H9 (cell line): ENCODE results near the gene HTR2A. TPM values are rescaled to one million over a fixed set of nuclear protein-coding genes. Genes with fewer than 3 reads are reported as not detected.

Experiments
- DNase-seq: peaks from one replicate; pipeline ENCODE4 v3.0.0-alpha.2; 2017
- H2AFZ ChIP-seq: one replicate; pipeline ENCODE4 v1.6.1; 2013; ENCODE audit warnings: mild to moderate bottlenecking, low read length, control low read depth, moderate library complexity
- H2AK5ac ChIP-seq: 2 replicates; pipeline ENCODE4 v1.6.1; 2013; ENCODE audit warnings: low read length, control low read depth, mixed read lengths; ENCODE audit not compliant: insufficient read length
- H2BK120ac ChIP-seq: one replicate; pipeline ENCODE4 v1.6.1; 2013; ENCODE audit warnings: low read depth, mild to moderate bottlenecking, low read length, control low read depth, inconsistent platforms; ENCODE audit not compliant: poor library complexity, severe bottlenecking
- H2BK12ac ChIP-seq: 2 replicates; pipeline ENCODE4 v1.6.1; 2013; ENCODE audit warnings: low read length, control low read depth, mixed read lengths, low read depth; ENCODE audit not compliant: insufficient read length
- H2BK15ac ChIP-seq: 2 replicates; pipeline ENCODE4 v1.6.1; 2013; ENCODE audit warnings: low read depth, low read length, control low read depth
- H2BK20ac ChIP-seq: one replicate; pipeline ENCODE4 v1.6.1; 2013; ENCODE audit warnings: low read depth, mild to moderate bottlenecking, low read length, control low read depth, inconsistent platforms; ENCODE audit not compliant: poor library complexity, severe bottlenecking
- H2BK5ac ChIP-seq: 2 replicates; pipeline ENCODE4 v1.6.1; 2013; ENCODE audit warnings: low read length, control low read depth, mixed read lengths; ENCODE audit not compliant: insufficient read length
- H3K14ac ChIP-seq: 2 replicates; pipeline ENCODE4 v1.6.1; 2013; ENCODE audit warnings: low read length, control low read depth; ENCODE audit not compliant: insufficient read depth
- H3K18ac ChIP-seq: 2 replicates; pipeline ENCODE4 v1.6.1; 2013; ENCODE audit warnings: low read depth, mild to moderate bottlenecking, mixed read lengths, low read length, control low read depth; ENCODE audit not compliant: insufficient read length
- H3K23ac ChIP-seq: 2 replicates; pipeline ENCODE4 v1.6.1; 2013; ENCODE audit warnings: low read length, control low read depth, mixed read lengths, low read depth; ENCODE audit not compliant: insufficient read length
- H3K23me2 ChIP-seq: 2 replicates; pipeline ENCODE4 v1.6.1; 2013; ENCODE audit warnings: low read depth, mild to moderate bottlenecking, mixed read lengths, low read length, control low read depth; ENCODE audit not compliant: insufficient read length, poor library complexity, severe bottlenecking
- H3K27ac ChIP-seq: 2 replicates; pipeline ENCODE4 v1.5.1; 2013; ENCODE audit warnings: low read length, control low read depth, mixed read lengths, low read depth; ENCODE audit not compliant: insufficient read length
- H3K27me3 ChIP-seq: 2 replicates; pipeline ENCODE4 v1.6.1; 2013; ENCODE audit warnings: low read length, control low read depth, inconsistent platforms; ENCODE audit not compliant: insufficient read depth
- H3K4ac ChIP-seq: 2 replicates; pipeline ENCODE4 v1.6.1; 2013; ENCODE audit warnings: low read depth, mild to moderate bottlenecking, control low read depth, inconsistent platforms, low read length, moderate library complexity
- H3K4me1 ChIP-seq: 2 replicates; pipeline ENCODE4 v1.6.1; 2013; ENCODE audit warnings: low read length, control low read depth, inconsistent platforms; ENCODE audit not compliant: insufficient read depth
- H3K4me2 ChIP-seq: 2 replicates; pipeline ENCODE4 v1.6.1; 2013; ENCODE audit warnings: low read length, control low read depth, mixed read lengths; ENCODE audit not compliant: insufficient read length, insufficient read depth
- H3K56ac ChIP-seq: 2 replicates; pipeline ENCODE4 v1.6.1; 2013; ENCODE audit warnings: low read depth, mild to moderate bottlenecking, mixed read lengths, low read length, control low read depth; ENCODE audit not compliant: insufficient read length
- H3K79me1 ChIP-seq: 2 replicates; pipeline ENCODE4 v1.6.1; 2013; ENCODE audit warnings: low read depth, mild to moderate bottlenecking, moderate library complexity, low read length, control low read depth, inconsistent platforms; ENCODE audit not compliant: insufficient read depth, poor library complexity, severe bottlenecking
- H3K79me2 ChIP-seq: 2 replicates; pipeline ENCODE4 v1.6.1; 2013; ENCODE audit warnings: low read length, control low read depth, inconsistent platforms; ENCODE audit not compliant: insufficient read depth
- H3K9ac ChIP-seq: 2 replicates; pipeline ENCODE4 v1.6.1; 2013; ENCODE audit warnings: low read length, control low read depth, mixed read lengths; ENCODE audit not compliant: insufficient read length; ENCODE audit errors: extremely low read depth
- H3K9me3 ChIP-seq: one replicate; pipeline ENCODE4 v1.6.1; 2013; ENCODE audit warnings: low read depth, low read length, inconsistent platforms; ENCODE audit not compliant: control insufficient read depth
- H3T11ph ChIP-seq: one replicate; pipeline ENCODE4 v1.6.1; 2013; ENCODE audit warnings: mild to moderate bottlenecking, low read length, control low read depth, inconsistent platforms
- H4K20me1 ChIP-seq: one replicate; pipeline ENCODE4 v1.6.1; 2013; ENCODE audit not compliant: control insufficient read depth, insufficient read length, insufficient read depth
- H4K5ac ChIP-seq: 2 replicates; pipeline ENCODE4 v1.6.1; 2013; ENCODE audit warnings: low read depth, mild to moderate bottlenecking, mixed read lengths, low read length, control low read depth; ENCODE audit not compliant: insufficient read length
- H4K8ac ChIP-seq: replicated peaks from 2 replicates; pipeline ENCODE4 v1.6.1; 2013; ENCODE audit warnings: low read length, control low read depth, mixed read lengths, low read depth; ENCODE audit not compliant: insufficient read length
- H4K91ac ChIP-seq: 2 replicates; pipeline ENCODE4 v1.6.1; 2013; ENCODE audit warnings: low read depth, mild to moderate bottlenecking, moderate library complexity, mixed read lengths, low read length, control low read depth; ENCODE audit not compliant: insufficient read length
- H3K27ac Mint-ChIP-seq, 3 experiments: 2 replicates in 2 of 3; 3 replicates in 1 of 3; pipeline ENCODE4 v1.8.0; 2020 to 2021; ENCODE audit warnings: mixed read lengths in 3 of 3, mild to moderate bottlenecking in 1 of 3, moderate library complexity in 1 of 3
- H3K27me3 Mint-ChIP-seq: 2 replicates; pipeline ENCODE4 v1.8.0; 2021; ENCODE audit warnings: low read depth, mild to moderate bottlenecking, moderate library complexity, mixed read lengths
- H3K36me3 Mint-ChIP-seq, 3 experiments: 2 replicates in 2 of 3; 3 replicates in 1 of 3; pipeline ENCODE4 v1.8.0; 2020 to 2021; ENCODE audit warnings: low read depth in 3 of 3, mixed read lengths in 3 of 3; ENCODE audit not compliant: insufficient read depth in 1 of 3
- H3K4me1 Mint-ChIP-seq, 2 experiments: 2 replicates each; pipeline ENCODE4 v1.8.0; 2020; ENCODE audit warnings: mixed read lengths in 2 of 2
- H3K4me3 Mint-ChIP-seq, 2 experiments: 2 replicates in 1 of 2; 3 replicates in 1 of 2; pipeline ENCODE4 v1.8.0; 2020 to 2021; ENCODE audit warnings: mild to moderate bottlenecking in 2 of 2, mixed read lengths in 2 of 2, moderate library complexity in 1 of 2
- H3K9me3 Mint-ChIP-seq, 2 experiments: 2 replicates in 1 of 2; 3 replicates in 1 of 2; pipeline ENCODE4 v1.8.0; 2020; ENCODE audit warnings: mild to moderate bottlenecking in 2 of 2, mixed read lengths in 2 of 2, moderate library complexity in 1 of 2
- WGBS: extraction: QIAGEN DNeasy Blood & Tissue Kit; methylation state at CpG from one replicate; pipeline ENCODE4 v1.1.7; 2013; ENCODE audit warnings: missing lambda C conversion rate, low lambda C conversion rate, mixed read lengths; ENCODE audit not compliant: insufficient read length; ENCODE audit errors: extremely low coverage; 5-methylcytosine and 5-hydroxymethylcytosine counted together
- total RNA-seq: library from RNA; stranded (reverse); gene quantifications from 2 replicates; pipeline ENCODE4 v1.2.1, GENCODE V29; 2021
- TF ChIP-seq, protein P1 (sequence below): fragments of 200-600 bp; sonication (generic); conservative IDR thresholded peaks from 3 replicates; pipeline ENCODE4 v1.8.0; 2021; ENCODE audit warnings: antibody characterized with exemption, mild to moderate bottlenecking

HTR2A gene
- total RNA-seq, 1 experiment from 2014 or later = not detected

DNA sequence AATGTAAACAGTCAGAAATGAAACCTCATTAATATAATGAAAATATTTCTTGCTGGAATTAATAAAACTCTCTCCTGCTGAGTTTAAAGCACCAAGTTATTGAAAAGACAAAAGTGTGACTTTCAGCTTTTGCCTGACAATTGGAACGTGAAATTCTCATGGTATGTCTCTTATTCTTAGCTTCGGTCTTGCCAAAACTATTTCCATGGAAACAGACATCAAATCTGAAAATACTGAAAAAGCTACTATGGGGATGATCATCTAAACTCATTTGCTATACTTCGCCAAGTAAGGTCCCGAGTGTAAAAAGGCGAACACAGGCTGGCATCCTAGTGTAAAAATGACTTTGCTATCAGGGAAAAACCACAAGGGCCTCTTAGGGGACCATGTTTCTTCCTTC lies 22.8 kb downstream of the HTR2A start:
- peaks cover 6 to 8% of the 10 kb centered on the region in 2 experiments for H3K4me1 Mint-ChIP-seq
- no peak overlapping the region; a peak in 1 of 7 replicates for H3K27ac Mint-ChIP-seq
- no peak overlapping the region for H3K4me2 ChIP-seq

More for the DNA sequence above, 22.8 kb downstream of the HTR2A start:
- no peak overlapping the region for H2BK15ac ChIP-seq
- no peak overlapping the region for H4K91ac ChIP-seq
- no peak overlapping the region for H2AFZ ChIP-seq
- H3K79me2 ChIP-seq = no peaks in the 10 kb centered on the region
- TF ChIP-seq, protein P1, sequence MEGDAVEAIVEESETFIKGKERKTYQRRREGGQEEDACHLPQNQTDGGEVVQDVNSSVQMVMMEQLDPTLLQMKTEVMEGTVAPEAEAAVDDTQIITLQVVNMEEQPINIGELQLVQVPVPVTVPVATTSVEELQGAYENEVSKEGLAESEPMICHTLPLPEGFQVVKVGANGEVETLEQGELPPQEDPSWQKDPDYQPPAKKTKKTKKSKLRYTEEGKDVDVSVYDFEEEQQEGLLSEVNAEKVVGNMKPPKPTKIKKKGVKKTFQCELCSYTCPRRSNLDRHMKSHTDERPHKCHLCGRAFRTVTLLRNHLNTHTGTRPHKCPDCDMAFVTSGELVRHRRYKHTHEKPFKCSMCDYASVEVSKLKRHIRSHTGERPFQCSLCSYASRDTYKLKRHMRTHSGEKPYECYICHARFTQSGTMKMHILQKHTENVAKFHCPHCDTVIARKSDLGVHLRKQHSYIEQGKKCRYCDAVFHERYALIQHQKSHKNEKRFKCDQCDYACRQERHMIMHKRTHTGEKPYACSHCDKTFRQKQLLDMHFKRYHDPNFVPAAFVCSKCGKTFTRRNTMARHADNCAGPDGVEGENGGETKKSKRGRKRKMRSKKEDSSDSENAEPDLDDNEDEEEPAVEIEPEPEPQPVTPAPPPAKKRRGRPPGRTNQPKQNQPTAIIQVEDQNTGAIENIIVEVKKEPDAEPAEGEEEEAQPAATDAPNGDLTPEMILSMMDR = no peak
- no peak for DNase-seq
- Mint-ChIP-seq H3K36me3 (no peaks in the 10 kb centered on the region), H3K4me3 (no peak overlapping the region), H3K9me3 (no peaks in the 10 kb centered on the region), H3K27me3 (no peaks in the 10 kb centered on the region; the same call in 1 of the 2 replicates)
- no peak overlapping the region for H3K27ac ChIP-seq
- no peak overlapping the region for H3T11ph ChIP-seq
- no peaks in the 10 kb centered on the region for H3K27me3 ChIP-seq
- no peak overlapping the region for H3K56ac ChIP-seq
- H3K4me1 ChIP-seq = no peaks in the 10 kb centered on the region; the same call in 1 of the 2 replicates
- H3K4ac ChIP-seq = no peak overlapping the region
- no peak overlapping the region for H3K9ac ChIP-seq
- H4K8ac ChIP-seq = no peak overlapping the region
- H3K23ac ChIP-seq = no peak overlapping the region
- no peak overlapping the region for H2BK5ac ChIP-seq
- no peak overlapping the region for H4K5ac ChIP-seq
- no peak overlapping the region for H2BK120ac ChIP-seq
- H3K18ac ChIP-seq = no peak overlapping the region
- no peaks in the 10 kb centered on the region for H3K9me3 ChIP-seq
- H2BK12ac ChIP-seq = no peak overlapping the region
- no peak overlapping the region for H2AK5ac ChIP-seq
- no peaks in the 10 kb centered on the region for H3K23me2 ChIP-seq
- H3K79me1 ChIP-seq = no peaks in the 10 kb centered on the region
- no peak overlapping the region for H3K14ac ChIP-seq
- no peaks in the 10 kb centered on the region for H4K20me1 ChIP-seq
- no CpG with 5 or more reads among the region's 5 CpGs for WGBS
- no peak overlapping the region for H2BK20ac ChIP-seq
